ENCODE measurements around the gene KLK15. TPM values are rescaled to one million over a fixed set of nuclear protein-coding genes. Genes with fewer than 3 reads are reported as not detected.

Gene KLK15
- total RNA-seq, 1 donor from 2014 or later: not detected

DNA sequence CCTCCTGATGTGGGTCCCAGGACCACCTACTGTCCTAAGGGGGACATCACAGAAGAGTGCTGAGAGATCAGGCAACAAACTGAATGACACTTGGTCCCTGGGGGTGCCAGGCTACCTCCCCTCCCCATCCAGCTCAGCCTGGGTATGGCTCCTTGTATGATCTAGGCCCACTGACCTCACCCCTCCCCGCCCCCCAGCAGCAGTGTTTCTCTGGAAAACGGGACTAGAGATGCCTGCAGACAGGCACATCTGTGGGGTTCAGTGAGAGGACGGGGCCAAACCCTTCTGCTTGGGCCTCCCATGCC is 33.9 kb downstream of the KLK15 start:
- peaks cover 0 to 30% of the 10 kb centered on the region in 2 donors for H3K36me3 ChIP-seq
- H3K9me3 ChIP-seq: no peaks in the 10 kb centered on the region
- no peak overlapping the region for H3K4me3 ChIP-seq
- H3K27ac ChIP-seq: no peak overlapping the region
- intact Hi-C loops (cut with DNase I): no loop called here
- no peak for DNase-seq (ENCODE audit: extremely low spot score in 2 of 2)
- peaks cover 24% of the 10 kb centered on the region for H3K4me1 ChIP-seq
- TF ChIP-seq POLR2AphosphoS5 (IDR thresholded peaks at IDR 0.05; ENCODE audit: insufficient read depth in 1 of 2, low read depth in 1 of 2): no peak
- TF ChIP-seq, protein P1, sequence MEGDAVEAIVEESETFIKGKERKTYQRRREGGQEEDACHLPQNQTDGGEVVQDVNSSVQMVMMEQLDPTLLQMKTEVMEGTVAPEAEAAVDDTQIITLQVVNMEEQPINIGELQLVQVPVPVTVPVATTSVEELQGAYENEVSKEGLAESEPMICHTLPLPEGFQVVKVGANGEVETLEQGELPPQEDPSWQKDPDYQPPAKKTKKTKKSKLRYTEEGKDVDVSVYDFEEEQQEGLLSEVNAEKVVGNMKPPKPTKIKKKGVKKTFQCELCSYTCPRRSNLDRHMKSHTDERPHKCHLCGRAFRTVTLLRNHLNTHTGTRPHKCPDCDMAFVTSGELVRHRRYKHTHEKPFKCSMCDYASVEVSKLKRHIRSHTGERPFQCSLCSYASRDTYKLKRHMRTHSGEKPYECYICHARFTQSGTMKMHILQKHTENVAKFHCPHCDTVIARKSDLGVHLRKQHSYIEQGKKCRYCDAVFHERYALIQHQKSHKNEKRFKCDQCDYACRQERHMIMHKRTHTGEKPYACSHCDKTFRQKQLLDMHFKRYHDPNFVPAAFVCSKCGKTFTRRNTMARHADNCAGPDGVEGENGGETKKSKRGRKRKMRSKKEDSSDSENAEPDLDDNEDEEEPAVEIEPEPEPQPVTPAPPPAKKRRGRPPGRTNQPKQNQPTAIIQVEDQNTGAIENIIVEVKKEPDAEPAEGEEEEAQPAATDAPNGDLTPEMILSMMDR (IDR thresholded peaks at IDR 0.05): no peak
- no peak for TF ChIP-seq POLR2A (IDR thresholded peaks at IDR 0.05)
- no peaks in the 10 kb centered on the region for H3K27me3 ChIP-seq

DNA sequence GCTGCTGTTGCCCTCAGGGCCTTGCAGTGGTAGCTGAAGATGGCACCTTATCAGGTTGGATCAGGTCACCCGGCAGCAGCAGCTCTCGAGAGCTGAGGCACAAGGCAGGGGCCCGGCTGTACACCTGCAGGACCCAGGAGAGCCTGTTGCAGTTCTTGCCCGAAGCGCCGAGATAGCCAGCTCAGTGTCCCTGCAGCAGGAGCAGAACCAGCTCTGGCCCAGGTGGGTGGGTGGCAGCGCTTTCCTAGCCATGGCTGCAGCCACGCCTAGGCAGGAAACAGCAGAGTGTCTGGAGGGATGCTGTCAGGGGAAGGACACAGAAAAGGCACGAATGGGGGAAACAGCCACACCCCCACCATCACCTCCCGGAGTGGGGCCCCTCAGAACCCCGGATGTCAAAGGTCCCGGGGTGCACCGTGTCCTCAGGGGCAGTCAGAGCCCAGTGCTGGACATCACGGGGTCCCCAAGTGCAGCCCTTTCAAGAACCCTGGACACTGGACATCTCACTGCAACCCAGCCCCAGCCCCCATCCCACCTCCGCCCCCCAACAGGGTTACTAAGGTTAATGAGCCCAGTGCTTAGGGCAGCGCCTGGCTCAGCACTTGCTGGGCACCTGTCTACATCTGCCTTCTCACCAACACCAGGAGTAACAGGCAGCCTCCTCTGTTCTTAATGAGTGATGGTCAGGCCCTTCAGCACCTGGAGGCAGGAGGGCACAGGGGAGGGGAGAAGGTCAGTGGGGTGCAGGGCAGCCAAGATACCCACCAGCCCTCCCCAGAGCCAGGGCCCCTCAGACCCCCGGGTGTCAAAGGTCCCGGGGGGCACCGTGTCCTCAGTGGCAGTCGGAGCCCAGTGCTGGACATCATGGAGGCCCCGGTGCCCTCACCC is 34.5 kb downstream of the KLK15 start:
- no peak overlapping the region for H3K4me3 ChIP-seq
- TF ChIP-seq POLR2AphosphoS5 (IDR thresholded peaks at IDR 0.05; ENCODE audit: insufficient read depth in 1 of 2, low read depth in 1 of 2) (no peak), POLR2A (IDR thresholded peaks at IDR 0.05) (no peak)
- TF ChIP-seq, protein P1 (IDR thresholded peaks at IDR 0.05): no peak
- no peak overlapping the region for H3K27ac ChIP-seq
- no peaks in the 10 kb centered on the region for H3K27me3 ChIP-seq
- intact Hi-C loops (cut with DNase I): no loop called here
- peaks cover 0 to 30% of the 10 kb centered on the region in 2 donors for H3K36me3 ChIP-seq
- H3K4me1 ChIP-seq: peaks cover 21% of the 10 kb centered on the region
- no peak for DNase-seq (ENCODE audit: extremely low spot score in 2 of 2)
- no peaks in the 10 kb centered on the region for H3K9me3 ChIP-seq

DNA sequence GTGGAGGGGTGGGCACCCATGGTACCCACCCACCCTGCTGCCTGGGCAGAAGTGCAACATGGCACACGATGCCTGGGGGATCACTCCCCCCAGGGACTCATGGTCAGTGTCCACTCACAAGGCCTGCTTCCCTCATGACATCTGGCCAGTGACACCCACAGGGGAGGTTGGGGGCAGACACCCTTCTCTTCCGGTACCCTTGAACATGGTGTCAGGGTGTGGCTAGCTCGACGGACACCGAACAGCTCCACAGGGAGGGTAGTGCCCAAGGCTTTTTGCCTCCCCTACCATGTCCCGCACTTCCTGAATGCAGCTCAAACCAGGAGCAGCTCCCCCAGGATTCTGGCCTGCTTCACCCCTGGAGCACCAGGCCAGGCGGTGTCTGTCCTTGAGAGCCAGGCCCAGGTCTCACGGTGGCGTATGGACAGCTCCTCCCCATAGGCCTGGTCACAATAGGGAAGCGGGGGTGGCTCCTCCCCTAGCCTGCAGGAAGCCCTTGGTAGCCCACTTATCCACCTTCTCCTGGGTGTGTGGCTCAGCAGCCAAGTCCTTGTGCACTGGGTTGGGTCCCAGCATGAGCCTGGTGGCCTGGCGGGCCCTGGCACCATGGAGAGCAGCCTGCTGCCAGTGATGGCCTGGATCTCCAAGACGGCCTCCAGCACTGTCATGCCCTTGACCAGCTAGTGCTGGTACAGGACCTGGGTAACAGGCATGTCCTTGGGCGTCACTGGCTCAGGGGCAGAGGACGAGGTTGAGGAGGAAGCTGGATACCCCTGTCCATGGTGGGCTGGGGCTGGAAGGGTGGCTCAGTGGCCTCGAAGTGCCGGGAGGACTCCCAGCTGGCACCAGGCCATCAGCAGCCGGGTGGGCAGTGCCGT is 35.4 kb downstream of the KLK15 start:
- Histone ChIP-seq H3K4me3 (no peak overlapping the region), H3K36me3 (peaks cover 0 to 30% of the 10 kb centered on the region in 2 donors), H3K27ac (no peak overlapping the region), H3K27me3 (no peaks in the 10 kb centered on the region), H3K4me1 (peaks cover 12% of the 10 kb centered on the region), H3K9me3 (no peaks in the 10 kb centered on the region)
- intact Hi-C loops (cut with DNase I): no loop called here
- DNase-seq (ENCODE audit: extremely low spot score in 2 of 2): no peak
- no peak for TF ChIP-seq POLR2A (IDR thresholded peaks at IDR 0.05)
- TF ChIP-seq POLR2AphosphoS5 (IDR thresholded peaks at IDR 0.05; ENCODE audit: insufficient read depth in 1 of 2, low read depth in 1 of 2): no peak
- TF ChIP-seq, protein P1 (IDR thresholded peaks at IDR 0.05): no peak

DNA sequence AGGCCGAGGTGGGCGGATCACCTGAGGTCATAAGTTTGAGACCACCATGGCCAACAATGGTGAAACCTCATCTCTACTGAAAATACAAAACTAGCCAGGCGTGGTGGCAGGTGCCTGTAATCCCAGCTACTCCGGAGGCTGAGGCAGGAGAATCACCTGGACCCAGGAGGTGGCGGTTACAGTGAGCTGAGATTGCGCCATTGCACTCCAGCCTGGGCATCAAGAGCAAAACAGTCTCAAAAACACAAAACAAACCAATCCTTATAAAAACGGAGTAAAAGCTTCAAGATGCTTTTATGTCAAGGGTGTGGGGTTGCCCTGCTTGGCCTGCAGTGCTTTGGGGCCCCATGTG is 36.0 kb downstream of the KLK15 start:
- H3K4me1 ChIP-seq: peaks cover 6% of the 10 kb centered on the region
- no peak for DNase-seq (ENCODE audit: extremely low spot score in 2 of 2)
- TF ChIP-seq, protein P1 (IDR thresholded peaks at IDR 0.05): no peak
- TF ChIP-seq POLR2A (IDR thresholded peaks at IDR 0.05): no peak
- TF ChIP-seq POLR2AphosphoS5 (IDR thresholded peaks at IDR 0.05; ENCODE audit: insufficient read depth in 1 of 2, low read depth in 1 of 2): no peak
- intact Hi-C loops (cut with DNase I): no loop called here
- H3K4me3 ChIP-seq: no peak overlapping the region
- H3K9me3 ChIP-seq: no peaks in the 10 kb centered on the region
- peaks cover 0 to 30% of the 10 kb centered on the region in 2 donors for H3K36me3 ChIP-seq
- no peaks in the 10 kb centered on the region for H3K27me3 ChIP-seq
- H3K27ac ChIP-seq: no peak overlapping the region
